IMR-90 (cell line): ENCODE results near the gene NAA80. TPM values are rescaled to one million over a fixed set of nuclear protein-coding genes. Genes with fewer than 3 reads are reported as not detected.

Experiments
- ATAC-seq: fragments of 200-7000 bp; cut with Tn5 transposase; 2 replicates; pipeline ENCODE4 v1.9.1; 2020; ENCODE audit warnings: low read depth, mild to moderate bottlenecking, moderate library complexity
- BruUV-seq: library from RNA; stranded (reverse); fragments of 400-500 nt; replicated peaks from 2 replicates; lab custom pipeline; 2021; lab: Mats Ljungman, UMichigan
- CTCF ChIA-PET: fragments of 300-600 bp; formaldehyde crosslinking; extraction: SDS; loops from one replicate; lab custom pipeline; 2021; ENCODE audit warnings: antibody characterized with exemption; lab: Yijun Ruan, JAX
- POLR2A ChIA-PET: fragments of 300-600 bp; sonication (Branson Sonifier 250); formaldehyde crosslinking; loops from one replicate; lab custom pipeline; 2022; ENCODE audit warnings: antibody characterized with exemption; ENCODE audit not compliant: unreplicated experiment; lab: Charles Lee
- DNase-seq: peaks from one replicate; pipeline ENCODE4 v3.0.0; 2013
- H2AFZ ChIP-seq: replicated peaks from 2 replicates; pipeline ENCODE3; 2013; ENCODE audit warnings: low read length, mild to moderate bottlenecking; ENCODE audit not compliant: poor library complexity
- H2AK5ac ChIP-seq: 2 replicates; pipeline ENCODE4 v1.6.1; 2013; ENCODE audit warnings: low read depth, low read length, inconsistent platforms
- H2AK9ac ChIP-seq: replicated peaks from 2 replicates; pipeline ENCODE3; 2013; ENCODE audit warnings: mild to moderate bottlenecking, low read depth, low read length, moderate library complexity; ENCODE audit not compliant: poor library complexity
- H2BK120ac ChIP-seq: 2 replicates; pipeline ENCODE4 v1.6.1; 2013; ENCODE audit warnings: low read depth, low read length, inconsistent platforms
- H2BK15ac ChIP-seq: 3 replicates; pipeline ENCODE4 v1.6.1; 2013; ENCODE audit warnings: low read depth, low read length, inconsistent platforms
- H2BK20ac ChIP-seq: 2 replicates; pipeline ENCODE4 v1.6.1; 2013; ENCODE audit warnings: low read depth, mild to moderate bottlenecking, inconsistent platforms, low read length, moderate library complexity
- H2BK5ac ChIP-seq: 2 replicates; pipeline ENCODE4 v1.6.1; 2013; ENCODE audit warnings: mild to moderate bottlenecking, low read depth, low read length, inconsistent platforms; ENCODE audit not compliant: poor library complexity, severe bottlenecking
- H3K14ac ChIP-seq: replicated peaks from 2 replicates; pipeline ENCODE4 v1.6.1; 2013; ENCODE audit warnings: low read depth, low read length, inconsistent platforms
- H3K18ac ChIP-seq: 2 replicates; pipeline ENCODE4 v1.6.1; 2013; ENCODE audit warnings: low read depth, low read length, control low read depth
- H3K23ac ChIP-seq: 2 replicates; pipeline ENCODE4 v1.6.1; 2013; ENCODE audit warnings: low read depth, low read length, inconsistent platforms
- H3K27ac ChIP-seq: 2 replicates; pipeline ENCODE4 v1.5.1; 2013; ENCODE audit warnings: mild to moderate bottlenecking, control low read depth, low read length; ENCODE audit not compliant: insufficient read depth
- H3K27me3 ChIP-seq: 2 replicates; pipeline ENCODE4 v1.6.1; 2013; ENCODE audit warnings: low read length; ENCODE audit not compliant: control insufficient read depth, insufficient read depth
- H3K36me3 ChIP-seq: 2 replicates; pipeline ENCODE4 v1.6.1; 2013; ENCODE audit warnings: low read length, mixed read lengths; ENCODE audit not compliant: control insufficient read depth, insufficient read depth
- H3K4ac ChIP-seq: 2 replicates; pipeline ENCODE4 v1.6.1; 2013; ENCODE audit warnings: low read depth, low read length, inconsistent platforms
- H3K4me1 ChIP-seq: 2 replicates; pipeline ENCODE4 v1.6.1; 2013; ENCODE audit warnings: low read length, mixed read lengths; ENCODE audit not compliant: control insufficient read depth, insufficient read depth
- H3K4me2 ChIP-seq: 2 replicates; pipeline ENCODE4 v1.6.1; 2013; ENCODE audit warnings: low read depth, mild to moderate bottlenecking, control low read depth, low read length, moderate library complexity
- H3K4me3 ChIP-seq: 2 replicates; pipeline ENCODE4 v1.5.1; 2013; ENCODE audit warnings: low read depth, mild to moderate bottlenecking, control low read depth, low read length, moderate library complexity; ENCODE audit not compliant: insufficient read depth
- H3K56ac ChIP-seq: 2 replicates; pipeline ENCODE4 v1.6.1; 2013; ENCODE audit warnings: low read length, inconsistent platforms; ENCODE audit not compliant: insufficient read depth; ENCODE audit errors: extremely low read depth
- H3K79me1 ChIP-seq, 2 experiments: 2 replicates each; pipeline ENCODE4 v1.6.1; 2013; ENCODE audit warnings: low read length in 2 of 2, inconsistent platforms in 1 of 2, low read depth in 1 of 2
- H3K9ac ChIP-seq: 2 replicates; pipeline ENCODE4 v1.6.1; 2013; ENCODE audit warnings: low read depth, low read length, control low read depth
- H3K9me1 ChIP-seq: 2 replicates; pipeline ENCODE4 v1.6.1; 2013; ENCODE audit warnings: low read length, inconsistent platforms; ENCODE audit not compliant: insufficient read depth
- H3K9me3 ChIP-seq: 2 replicates; pipeline ENCODE4 v1.6.1; 2013; ENCODE audit warnings: low read length; ENCODE audit not compliant: control insufficient read depth, insufficient read depth
- H4K20me1 ChIP-seq: 2 replicates; pipeline ENCODE4 v1.6.1; 2013; ENCODE audit warnings: low read length, inconsistent platforms; ENCODE audit not compliant: insufficient read depth
- H4K5ac ChIP-seq: 2 replicates; pipeline ENCODE4 v1.6.1; 2013; ENCODE audit warnings: mild to moderate bottlenecking, low read depth, low read length, control low read depth
- H4K8ac ChIP-seq, 2 experiments: 2 replicates each; pipeline ENCODE4 v1.6.1; 2013; ENCODE audit warnings: low read depth in 2 of 2, low read length in 2 of 2, control low read depth in 1 of 2, inconsistent platforms in 1 of 2
- H4K91ac ChIP-seq: 2 replicates; pipeline ENCODE4 v1.6.1; 2013; ENCODE audit warnings: low read depth, low read length, inconsistent platforms; ENCODE audit not compliant: insufficient read depth
- BHLHE40 ChIP-seq: fragments of 150-350 bp; IDR thresholded peaks from 2 replicates; pipeline ENCODE4 v1.6.1; 2016; ENCODE audit warnings: mild to moderate bottlenecking, low read depth, low read length
- WGBS, 2 experiments: methylation state at CpG; one replicate each; pipeline versions ENCODE4 v1.1.5 to v1.1.7; 2013; ENCODE audit warnings: missing lambda C conversion rate in 2 of 2; ENCODE audit not compliant: insufficient read length in 1 of 2; ENCODE audit errors: extremely low coverage in 2 of 2; 5-methylcytosine and 5-hydroxymethylcytosine counted together
- dilution Hi-C: fragments of 300-500 bp; cut with HindIII; formaldehyde crosslinking; loops from one replicate; pipeline ENCODE4 v1.14.3; 2018; ENCODE audit warnings: low sequenced_read_pairs; ENCODE audit not compliant: unreplicated experiment
- in situ Hi-C: fragments of 300-500 bp; cut with MboI; formaldehyde crosslinking; loops from 3 replicates; pipeline ENCODE4 v1.14.3; 2019; ENCODE audit warnings: low sequenced_read_pairs, inconsistent platforms, mixed read lengths
- intact Hi-C: fragments of 100-400 bp; cut with micrococcal nuclease; formaldehyde crosslinking; loops from 2 replicates; pipeline ENCODE4 v1.10.0; 2022
- polyA plus RNA-seq, 3 experiments: library from polyadenylated mRNA; depleted of rRNA; stranded (reverse); fragments of >200 nt; gene quantifications; 2 replicates each; pipeline ENCODE4 v1.2.3, GENCODE V29; 2012; ENCODE audit warnings: low replicate concordance in 1 of 3
- total RNA-seq: library from RNA; depleted of rRNA; stranded (reverse); fragments of >200 nt; gene quantifications from 2 replicates; pipeline ENCODE4 v1.2.3, GENCODE V29; 2012

NAA80 gene
- total and polyA plus RNA-seq, 2 of the 4 experiments (the other 2 are of a cell fraction): 5.0 to 14.4 TPM

DNA sequence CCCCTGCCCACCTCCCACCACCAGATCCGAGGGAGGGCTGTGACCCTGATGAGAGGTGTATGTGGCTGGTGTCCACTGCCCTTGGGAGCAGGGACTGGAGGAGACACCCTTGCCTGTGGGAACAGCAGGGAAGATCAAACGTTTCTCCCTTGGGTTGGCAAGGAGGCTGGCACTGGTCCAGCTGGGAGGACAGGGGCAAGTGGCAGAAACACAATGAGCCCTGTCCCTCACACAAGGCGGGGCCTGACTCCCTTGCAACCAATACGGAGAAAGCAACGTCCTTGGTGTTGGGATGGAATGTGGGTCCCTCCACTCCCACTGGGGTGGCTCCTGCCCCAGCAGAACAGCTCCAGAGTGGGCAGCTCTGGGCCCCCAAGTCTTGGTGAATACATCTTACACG is 18.1 kb upstream of the NAA80 start:
- H4K20me1 ChIP-seq: 0 out of 2 replicates have a peak, but pooled peaks cover 18% of the 10 kb centered on the region
- H3K9me3 ChIP-seq: no peaks in the 10 kb centered on the region
- no peak overlapping the region for H2AFZ ChIP-seq
- H3K4me3 ChIP-seq: no peak overlapping the region
- no peaks in the 10 kb centered on the region for H3K27me3 ChIP-seq
- dilution Hi-C loops (no loop called here), intact Hi-C loops (no loop called here), in situ Hi-C loops (no loop called here)
- TF ChIP-seq BHLHE40: no peak
- H3K9me1 ChIP-seq: peaks cover 23% of the 10 kb centered on the region
- no peak overlapping the region for H4K91ac ChIP-seq
- POLR2A ChIA-PET: no interaction called here
- peak overlapping the region; percentile 68 for H2AK9ac ChIP-seq
- BruUV-seq: no TSS peak
- no peak for DNase-seq
- ATAC-seq: no peak
- WGBS, 2 experiments: no CpG with 5 or more reads among the region's 6 CpGs
- peaks cover 38% of the 10 kb centered on the region for H3K36me3 ChIP-seq
- no peak overlapping the region for H2BK5ac ChIP-seq
- H3K79me1 ChIP-seq: peaks cover 29 to 56% of the 10 kb centered on the region in 2 experiments
- no peak overlapping the region for H4K5ac ChIP-seq
- peaks cover 22% of the 10 kb centered on the region for H3K4me1 ChIP-seq
- H4K8ac ChIP-seq: no peak overlapping the region
- no peak overlapping the region for H3K9ac ChIP-seq
- H2BK120ac ChIP-seq: no peak overlapping the region
- peak overlapping the region; percentile 5; the same call in 1 of the 2 replicates for H2AK5ac ChIP-seq
- no peak overlapping the region for H3K27ac ChIP-seq
- H3K18ac ChIP-seq: no peak overlapping the region
- H2BK15ac ChIP-seq: no peak overlapping the region
- CTCF ChIA-PET: no interaction called here
- no peak overlapping the region; the same call in 1 of the 2 replicates for H3K4ac ChIP-seq
- no peak overlapping the region for H3K4me2 ChIP-seq
- H3K56ac ChIP-seq: no peak overlapping the region
- no peak overlapping the region for H3K23ac ChIP-seq
- no peak overlapping the region for H2BK20ac ChIP-seq
- H3K14ac ChIP-seq: no peak overlapping the region
